Small intestine (tissue), 7 donors: Measurements from ENCODE around the gene ACBD5. TPM values are rescaled to one million over a fixed set of nuclear protein-coding genes. Genes with fewer than 3 reads are reported as not detected.

Experiments used
- DNase-seq, 2 donors: peaks; one replicate each; pipeline versions ENCODE4 v3.0.0 to v3.0.0-alpha.2; 2013
- FAIRE-seq: peaks from 2 replicates; lab custom pipeline; 2012; peaks lifted over from hg19 to GRCh38; lab: Jason Lieb, UNC
- H3K27ac ChIP-seq, 3 donors: one replicate each; pipeline ENCODE4 v1.5.1; 2013; ENCODE audit warnings: low read length in 2 of 3, mild to moderate bottlenecking in 2 of 3, control low read depth in 1 of 3, inconsistent platforms in 1 of 3, low read depth in 1 of 3, moderate library complexity in 1 of 3
- H3K27me3 ChIP-seq, 3 donors: one replicate each; pipeline ENCODE4 v1.6.1; 2013; ENCODE audit warnings: low read length in 3 of 3, inconsistent platforms in 1 of 3; ENCODE audit not compliant: control insufficient read depth in 3 of 3, insufficient read depth in 3 of 3
- H3K36me3 ChIP-seq, 3 donors: one replicate each; pipeline ENCODE4 v1.6.1; 2013; ENCODE audit warnings: low read length in 3 of 3, inconsistent platforms in 1 of 3, low read depth in 1 of 3, mild to moderate bottlenecking in 1 of 3, moderate library complexity in 1 of 3; ENCODE audit not compliant: control insufficient read depth in 3 of 3, insufficient read depth in 2 of 3
- H3K4me1 ChIP-seq, 3 donors: one replicate each; pipeline ENCODE4 v1.6.1; 2013; ENCODE audit warnings: low read length in 2 of 3, inconsistent platforms in 1 of 3, low read depth in 1 of 3, mild to moderate bottlenecking in 1 of 3, moderate library complexity in 1 of 3; ENCODE audit not compliant: control insufficient read depth in 3 of 3, insufficient read depth in 2 of 3
- H3K4me3 ChIP-seq, 3 donors: one replicate each; pipeline ENCODE4 v1.5.1; 2013; ENCODE audit warnings: low read length in 3 of 3, control low read depth in 1 of 3, inconsistent platforms in 1 of 3, low read depth in 1 of 3, mild to moderate bottlenecking in 1 of 3, moderate library complexity in 1 of 3
- H3K9me3 ChIP-seq, 2 donors: one replicate each; pipeline ENCODE4 v1.6.1; 2013; ENCODE audit warnings: low read depth in 1 of 2, low read length in 1 of 2; ENCODE audit not compliant: control insufficient read depth in 2 of 2, insufficient read depth in 1 of 2
- WGBS, 3 donors: extraction: QIAGEN DNeasy Blood & Tissue Kit; methylation state at CpG; one replicate each; pipeline ENCODE4 v1.1.7; 2013; 5-methylcytosine and 5-hydroxymethylcytosine counted together
- polyA plus RNA-seq, 4 donors: library from polyadenylated mRNA; stranded (reverse) in 3 of 4; unstranded in 1 of 4; fragments of 200-250 nt in 3 of 4; fragments of 120-200 nt in 1 of 4; gene quantifications; one replicate each; pipeline versions ENCODE4 v1.2.1 to v1.2.3, GENCODE V29; 2013
- donor health status: healthy with polysubstance abuse.
- donor health status: control.
- donor health status: control.
- donor health status: Bipolar disorder and iron deficiency.
- donor health status: healthy.

ACBD5 gene
- polyA plus RNA-seq, 4 donors = 21.8 to 61.5 (median 43.2) TPM

DNA sequence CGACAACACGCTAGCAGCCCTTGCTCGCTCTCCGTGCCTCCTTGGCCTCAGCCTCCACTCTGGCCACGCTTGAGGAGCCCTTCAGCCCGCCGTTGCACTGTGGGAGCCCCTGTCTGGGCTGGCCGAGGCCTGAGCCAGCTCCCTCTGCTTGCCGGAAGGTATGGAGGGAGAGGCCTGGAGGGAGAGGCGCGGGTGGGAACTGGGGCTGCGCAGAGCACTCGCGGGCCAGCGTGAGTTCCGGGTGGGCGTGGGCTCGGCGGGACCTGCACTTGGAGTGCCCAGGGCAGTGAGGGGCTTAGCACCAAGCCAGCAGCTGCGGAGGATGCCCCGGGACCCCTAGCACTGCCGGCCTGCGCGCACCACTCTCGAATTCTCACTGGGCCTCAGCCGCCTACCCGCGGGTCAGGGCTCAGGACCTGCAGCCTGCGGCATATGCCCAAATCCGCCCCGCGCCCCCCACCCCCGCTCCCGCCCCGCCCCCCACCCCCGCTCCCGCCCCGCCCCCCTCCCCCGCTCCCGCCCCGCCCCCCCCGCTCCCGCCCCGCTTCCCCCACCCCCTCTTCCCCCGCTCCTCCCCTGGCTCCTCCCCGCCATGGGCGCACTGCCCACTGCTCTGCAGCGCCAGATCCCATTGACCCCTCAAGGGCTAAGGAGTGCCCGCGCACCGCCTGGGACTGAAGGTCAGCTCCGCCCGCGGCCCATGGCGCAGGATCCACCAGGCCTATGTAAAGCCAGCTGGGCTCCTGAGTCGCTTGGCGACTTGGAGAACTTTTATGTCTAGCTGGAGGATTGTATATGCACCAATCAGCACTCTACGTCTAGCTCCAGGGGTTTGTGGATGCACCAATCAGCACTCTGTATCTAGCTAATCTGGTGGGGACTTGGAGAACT is 15.9 kb upstream of the ACBD5 start:
- Histone ChIP-seq H3K27me3 (peaks cover 4 to 40% (median 20%) of the 10 kb centered on the region in 3 donors), H3K9me3 (peaks cover 0 to 7% of the 10 kb centered on the region in 2 donors), H3K36me3 (no peaks in the 10 kb centered on the region), H3K4me3 (no peak overlapping the region), H3K4me1 (no peaks in the 10 kb centered on the region), H3K27ac (no peak overlapping the region)
- WGBS, 3 donors = 96 to 97% (median 96%) methylated on average over 29 to 45 of the region's 58 CpGs
- FAIRE-seq = no peak
- DNase-seq = no peak

- Histone ChIP-seq H3K4me1 (no peaks in the 10 kb centered on the region), H3K36me3 (peaks cover 0 to 2% (median 0%) of the 10 kb centered on the region in 3 donors), H3K27ac (no peak overlapping the region), H3K27me3 (peaks cover 0 to 15% (median 11%) of the 10 kb centered on the region in 3 donors), H3K9me3 (peaks cover 0 to 7% of the 10 kb centered on the region in 2 donors), H3K4me3 (no peak overlapping the region)
- FAIRE-seq (no peak), DNase-seq (no peak)
- 96 to 97% (median 97%) methylated on average over 5 of the region's 5 CpGs for WGBS, 3 donors
These were observed 13.0 kb upstream of the ACBD5 start for GRCh38 chr10:27253576-27253975.

DNA sequence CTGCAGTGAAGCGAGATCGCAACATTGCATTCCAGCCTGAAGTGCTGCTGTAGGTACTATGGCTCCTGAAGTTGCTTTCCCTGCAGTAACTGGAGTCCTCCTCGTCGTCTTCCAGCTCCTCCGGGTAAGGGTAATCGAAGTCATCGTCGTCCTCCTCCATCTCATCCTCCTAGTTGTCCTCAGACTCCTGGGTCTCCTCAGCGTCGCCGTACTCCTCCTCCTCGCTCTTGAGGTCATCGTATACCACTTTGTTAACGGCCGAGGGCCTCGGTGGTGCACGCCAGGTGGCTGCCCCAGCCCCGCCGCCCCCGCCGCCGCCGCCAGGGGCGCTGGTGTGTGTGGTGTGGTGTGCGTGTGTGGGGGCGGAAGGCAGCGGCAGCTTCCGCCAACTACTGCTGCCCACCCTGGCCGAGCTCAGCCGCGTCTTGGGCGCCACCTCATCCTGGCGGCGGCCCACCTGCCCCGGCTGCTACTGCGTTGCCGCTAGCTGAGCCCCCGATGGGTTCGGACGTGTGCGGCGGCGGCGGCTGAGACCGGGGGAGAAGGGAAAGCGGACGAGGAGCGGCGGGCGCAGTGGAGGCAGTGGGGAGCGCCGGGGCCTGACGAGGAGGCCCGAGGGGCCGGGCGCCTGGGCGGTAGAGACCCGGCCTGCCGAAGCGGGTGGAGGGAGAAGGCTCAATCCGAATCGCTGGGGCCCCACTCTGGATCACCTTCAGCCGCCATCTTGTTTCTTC is 11.8 kb upstream of the ACBD5 start:
- FAIRE-seq (no peak), DNase-seq (peak; percentile 74 to 83)
- WGBS, 3 donors = 7 to 17% (median 11%) methylated on average over 43 to 63 of the region's 63 CpGs
- peak overlapping the region; percentile 71 to 95 (median 72) for H3K27ac ChIP-seq
- peaks cover 0 to 3% of the 10 kb centered on the region in 2 donors for H3K9me3 ChIP-seq
- peak overlapping the region; percentile 54 to 94 (median 63) for H3K4me3 ChIP-seq
- peaks cover 0 to 2% (median 0%) of the 10 kb centered on the region in 3 donors for H3K36me3 ChIP-seq
- H3K27me3 ChIP-seq = peaks cover 0 to 4% (median 3%) of the 10 kb centered on the region in 3 donors
- no peaks in the 10 kb centered on the region for H3K4me1 ChIP-seq

- no peak overlapping the region for H3K4me3 ChIP-seq
- no peaks in the 10 kb centered on the region for H3K9me3 ChIP-seq
- no peaks in the 10 kb centered on the region for H3K27me3 ChIP-seq
- H3K4me1 ChIP-seq = no peaks in the 10 kb centered on the region
- FAIRE-seq = no peak
- DNase-seq = no peak
- WGBS, 3 donors = 94 to 97% (median 96%) methylated on average over 14 of the region's 14 CpGs
- H3K36me3 ChIP-seq = peaks cover 0 to 2% (median 0%) of the 10 kb centered on the region in 3 donors
- no peak overlapping the region for H3K27ac ChIP-seq
These were observed 11.0 kb upstream of the ACBD5 start for GRCh38 chr10:27251554-27251953.

DNA sequence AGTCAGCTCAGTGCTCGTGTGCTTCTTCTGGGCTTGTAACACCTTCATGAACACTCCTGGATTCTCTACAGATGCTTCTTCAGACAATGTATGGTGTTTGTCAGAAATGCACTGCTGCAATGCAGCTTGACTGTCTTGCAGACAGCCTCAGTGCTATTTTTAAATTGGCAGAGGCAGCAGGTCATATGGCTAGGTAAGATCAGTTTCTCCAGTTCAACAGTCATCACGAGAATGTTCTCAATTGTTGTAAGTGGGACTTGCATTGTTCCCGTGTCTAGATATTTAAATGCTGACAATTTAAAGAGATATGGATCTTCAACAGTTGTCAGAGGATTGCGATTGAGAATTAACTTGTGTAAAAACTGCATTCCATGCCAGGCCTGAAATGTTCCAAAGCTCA is 7.6 kb upstream of the ACBD5 start:
- no peak for FAIRE-seq
- WGBS, 3 donors = 85 to 91% (median 87%) methylated on average over 4 of the region's 4 CpGs
- DNase-seq = no peak
- no peaks in the 10 kb centered on the region for H3K27me3 ChIP-seq
- H3K9me3 ChIP-seq = no peaks in the 10 kb centered on the region
- no peak overlapping the region for H3K27ac ChIP-seq
- peaks cover 0 to 6% (median 4%) of the 10 kb centered on the region in 3 donors for H3K4me1 ChIP-seq
- H3K36me3 ChIP-seq = peaks cover 0 to 2% (median 0%) of the 10 kb centered on the region in 3 donors
- H3K4me3 ChIP-seq = no peak overlapping the region

DNA sequence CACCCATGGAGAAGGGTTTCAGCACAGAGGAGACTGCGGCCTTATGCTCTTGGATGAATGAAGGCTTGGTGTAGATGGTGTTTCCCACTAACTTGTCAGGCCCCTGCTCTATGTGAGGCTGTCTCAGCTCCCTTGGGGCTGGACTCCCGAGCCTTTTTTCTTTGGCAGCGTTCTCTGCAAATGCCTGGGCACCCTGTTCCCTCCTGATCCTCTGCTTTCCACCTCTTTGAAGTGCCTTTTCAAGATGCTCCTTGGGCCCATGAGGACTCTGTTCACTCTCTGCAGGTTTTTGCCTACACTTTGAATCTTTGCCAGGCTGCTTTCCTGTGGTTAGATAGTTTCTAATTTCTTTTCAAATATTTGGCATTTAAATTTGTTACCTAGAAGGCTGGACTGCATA is 6.8 kb upstream of the ACBD5 start:
- peaks cover 0 to 6% (median 6%) of the 10 kb centered on the region in 3 donors for H3K4me1 ChIP-seq
- peaks cover 0 to 2% (median 0%) of the 10 kb centered on the region in 3 donors for H3K36me3 ChIP-seq
- no peaks in the 10 kb centered on the region for H3K9me3 ChIP-seq
- no peak overlapping the region for H3K4me3 ChIP-seq
- no peak for FAIRE-seq
- H3K27me3 ChIP-seq = no peaks in the 10 kb centered on the region
- 93 to 100% (median 96%) methylated on average over 3 of the region's 3 CpGs for WGBS, 3 donors
- no peak overlapping the region for H3K27ac ChIP-seq
- no peak for DNase-seq

DNA sequence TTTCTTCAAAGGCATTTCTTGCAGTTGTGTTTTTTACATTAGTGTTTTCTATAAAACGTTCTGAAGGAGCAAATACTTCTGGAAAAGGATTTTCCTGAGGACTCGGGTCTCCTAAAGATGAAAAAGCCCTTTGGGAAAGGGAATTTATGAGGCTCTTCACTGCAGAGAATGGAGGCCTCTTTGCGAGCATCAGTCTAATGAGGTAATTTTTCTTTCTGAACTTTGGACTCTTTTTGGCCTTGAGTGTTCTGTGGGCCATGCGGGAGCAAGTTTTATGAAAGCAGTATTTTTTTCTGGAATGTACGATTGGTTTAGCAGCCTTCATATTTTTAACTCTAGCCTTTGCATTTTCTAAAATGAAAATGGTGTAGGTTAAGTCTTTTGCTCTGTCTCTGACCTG is 6.4 kb upstream of the ACBD5 start:
- WGBS, 3 donors = 38 to 71% (median 49%) methylated on average over 5 of the region's 5 CpGs

GRCh38 chr10:27245836-27246235 is 5.2 kb upstream of the ACBD5 start:
- H3K9me3 ChIP-seq = no peaks in the 10 kb centered on the region
- H3K4me3 ChIP-seq = no peak overlapping the region
- DNase-seq (no peak), FAIRE-seq (no peak)
- WGBS, 3 donors = 60 to 90% (median 85%) methylated on average over 10 to 11 of the region's 11 CpGs
- H3K36me3 ChIP-seq = peaks cover 0 to 2% (median 0%) of the 10 kb centered on the region in 3 donors
- no peaks in the 10 kb centered on the region for H3K27me3 ChIP-seq
- no peak overlapping the region for H3K27ac ChIP-seq
- peaks cover 0 to 13% (median 8%) of the 10 kb centered on the region in 3 donors for H3K4me1 ChIP-seq

More for the DNA sequence above, 6.4 kb upstream of the ACBD5 start:
- no peak overlapping the region for H3K27ac ChIP-seq
- H3K9me3 ChIP-seq = no peaks in the 10 kb centered on the region
- H3K27me3 ChIP-seq = no peaks in the 10 kb centered on the region
- no peak overlapping the region for H3K4me3 ChIP-seq
- peaks cover 0 to 2% (median 0%) of the 10 kb centered on the region in 3 donors for H3K36me3 ChIP-seq
- peaks cover 0 to 6% (median 6%) of the 10 kb centered on the region in 3 donors for H3K4me1 ChIP-seq
- DNase-seq (peak; percentile 19 to 67), FAIRE-seq (no peak)
